Measurements from ENCODE around the gene NCOA7.
"Not testable (repeated sequence)": the region's sequence is repeated elsewhere in the genome, so short reads cannot be mapped to it uniquely, and the experiment has no call there.

The NCOA7 gene

GRCh38 chr6:125954735-125955339, 164.1 kb downstream of the NCOA7 start:
- no peak for DNase-seq

GRCh38 chr6:125955973-125956372, 165.2 kb downstream of the NCOA7 start:
- DNase-seq: no peak

- DNase-seq: peak; percentile 99
Observed at GRCh38 chr6:125956506-125957390, 166.0 kb downstream of the NCOA7 start, which contains the start of gene HINT3. Gene HINT3 (plus strand): TSS chr6:125956770. CDS start chr6:125956978, 208 bp downstream.

DNA sequence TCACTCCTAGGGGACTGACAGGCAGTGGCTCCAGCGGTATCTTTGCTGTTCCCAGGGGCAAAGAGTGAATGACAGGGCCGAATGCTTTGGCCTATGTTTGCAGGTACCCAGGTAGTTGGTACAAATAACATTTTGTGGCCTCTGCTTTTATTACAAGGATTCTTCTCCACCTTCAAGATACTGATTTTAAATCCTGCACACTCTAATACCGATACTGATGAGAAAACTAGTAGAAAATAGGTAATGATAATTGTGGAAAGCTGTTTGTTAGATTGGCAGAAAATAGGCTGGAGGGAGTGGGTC, 166.6 kb downstream of the NCOA7 start:
- DNase-seq: no peak

DNA sequence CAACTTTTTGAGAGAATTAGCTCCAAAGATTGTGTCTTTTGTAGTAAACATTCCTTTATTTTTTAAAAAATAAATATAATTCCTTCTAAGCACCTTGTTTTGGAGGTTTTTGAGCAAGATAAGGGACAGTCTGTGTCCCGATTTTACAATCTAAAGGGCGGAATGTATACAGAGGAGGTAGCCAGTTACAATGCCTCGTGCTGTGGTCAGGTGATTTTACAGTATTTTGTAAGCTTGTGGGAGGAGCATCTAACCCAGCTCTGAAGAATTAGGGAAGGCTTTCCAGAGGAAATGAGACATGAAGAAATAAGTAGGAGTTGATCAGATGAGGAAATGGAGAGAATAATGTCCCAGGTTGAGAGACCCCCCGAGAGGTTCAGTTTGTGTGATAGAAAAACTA, 167.1 kb downstream of the NCOA7 start:
- DNase-seq: no peak

- no peak for DNase-seq
Observed at GRCh38 chr6:125959041-125959440, 168.3 kb downstream of the NCOA7 start.

DNA sequence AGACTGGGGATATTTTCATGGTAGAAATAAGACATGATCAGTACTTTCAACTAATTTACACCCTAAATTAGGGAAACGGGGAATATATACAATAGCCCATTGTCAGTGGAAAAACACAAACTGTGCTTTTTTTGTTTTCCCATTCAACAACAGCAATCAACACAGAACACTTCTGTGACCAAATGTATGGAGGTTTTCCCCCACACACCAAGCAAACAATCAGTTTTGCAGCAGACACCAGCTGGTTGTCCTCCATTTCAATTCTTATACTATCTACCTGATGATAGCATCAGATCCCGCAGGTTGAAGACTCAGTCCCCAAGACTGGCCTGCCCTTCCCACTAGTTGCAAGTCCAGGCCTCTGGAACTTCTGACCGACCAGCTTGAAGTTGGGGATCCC, 170.4 kb downstream of the NCOA7 start:
- DNase-seq: no peak

GRCh38 chr6:125962900-125963497, 172.2 kb downstream of the NCOA7 start:
- no peak for DNase-seq

GRCh38 chr6:125963817-125964216, 173.1 kb downstream of the NCOA7 start:
- DNase-seq: no peak

DNA sequence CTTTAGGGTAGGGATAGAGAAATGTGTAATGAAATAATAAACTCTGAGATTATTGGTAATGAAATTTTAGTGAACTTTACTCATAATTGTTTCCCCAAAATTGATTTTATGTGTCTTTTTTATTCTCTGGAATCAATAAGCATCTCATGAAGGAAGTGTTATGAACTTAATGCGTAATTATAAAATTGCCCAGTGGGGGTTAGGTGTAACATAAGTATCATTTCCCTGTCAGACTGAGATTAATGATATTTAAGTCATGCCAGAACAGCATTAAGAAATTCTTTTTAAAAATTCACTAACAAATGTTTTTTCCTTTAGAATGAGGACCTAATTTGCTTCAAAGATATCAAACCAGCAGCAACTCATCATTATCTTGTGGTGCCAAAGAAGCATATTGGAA, 175.8 kb downstream of the NCOA7 start:
- no peak for DNase-seq

DNA sequence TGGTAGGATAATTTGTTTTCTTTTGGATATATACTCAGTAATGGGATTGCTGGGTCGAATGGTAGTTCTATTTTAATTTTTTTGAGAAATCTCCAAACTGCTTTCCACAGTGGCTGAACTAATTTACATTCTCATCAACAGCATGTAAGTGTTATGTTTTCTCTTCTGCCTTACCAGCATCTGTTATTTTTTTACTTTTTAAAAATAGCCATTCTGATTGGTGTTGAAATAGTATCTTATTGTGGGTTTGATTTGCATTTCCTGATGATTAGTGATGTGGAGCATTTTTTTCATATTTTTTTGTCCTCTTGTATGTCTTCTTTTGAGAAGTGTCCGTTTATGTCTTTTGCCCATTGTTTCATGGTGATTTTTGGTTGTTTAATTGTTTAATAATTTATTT, 177.7 kb downstream of the NCOA7 start:
- no peak for DNase-seq

- no peak for DNase-seq
Observed at GRCh38 chr6:125970760-125971159, 180.0 kb downstream of the NCOA7 start.

GRCh38 chr6:125972478-125972877, 181.7 kb downstream of the NCOA7 start:
- DNase-seq: not testable (repeated sequence)

DNA sequence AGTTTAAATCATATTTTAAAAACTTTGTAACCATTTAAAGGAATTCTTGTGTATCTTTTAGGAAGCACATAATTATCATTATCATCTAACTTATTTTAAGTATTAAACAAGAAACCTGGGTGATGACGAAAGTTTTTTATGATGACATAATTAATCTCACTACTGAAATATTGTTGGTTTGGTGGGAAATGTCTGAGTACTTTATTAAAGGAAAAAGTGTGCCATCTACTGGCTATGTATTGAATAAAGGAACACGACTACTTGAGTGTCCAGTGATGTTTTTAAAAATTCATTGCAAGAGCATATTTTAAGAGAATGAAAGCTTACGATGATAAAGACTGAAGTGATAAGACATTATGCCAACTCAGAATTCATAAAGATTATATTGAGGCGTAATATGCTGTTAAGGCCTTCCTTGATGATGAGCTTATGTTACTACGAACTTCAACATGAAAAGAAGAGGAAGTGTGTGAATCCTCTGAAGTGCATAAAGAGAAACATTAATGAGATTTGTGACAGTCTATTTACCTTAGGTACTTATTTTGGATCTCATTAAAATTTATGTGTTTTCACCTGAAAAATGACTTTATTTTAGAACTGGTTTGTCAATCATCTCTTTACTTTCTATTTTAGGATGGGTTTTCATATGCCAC, 183.6 kb downstream of the NCOA7 start:
- DNase-seq: no peak

GRCh38 chr6:125979101-125979500, 188.3 kb downstream of the NCOA7 start:
- no peak for DNase-seq
